Measurements from ENCODE around the gene MAD2L1.
A peak's percentile ranks its signal among the peaks of the same experiment; 100 is the strongest.

GRCh38 chr4:120056246-120056645, 10.4 kb downstream of the MAD2L1 start:
- TF ChIP-seq CTCF (IDR thresholded peaks at IDR 0.05 in 8 of 11, conservative IDR thresholded peaks at IDR 0.05 in 3 of 11): peak in 4 of 11 experiments; percentile 20 to 35 (median 26)
- TF ChIP-seq POLR2A (IDR thresholded peaks at IDR 0.05): no peak
- TF ChIP-seq POLR2AphosphoS5 (IDR thresholded peaks at IDR 0.05): no peak

All from spleen (tissue), 7 donors.